Measurements from ENCODE around the gene CTNNAL1. TPM values are rescaled to one million over a fixed set of nuclear protein-coding genes. Genes with fewer than 3 reads are reported as not detected.

The CTNNAL1 gene
- total RNA-seq, 2 experiments from 2014 or later, result 4.9 to 5.3 TPM

- DNase-seq (no peak), ATAC-seq (ENCODE audit: poor library complexity) (no peak)
- H3K4me3 Mint-ChIP-seq, result no peak overlapping the region
- intact Hi-C loops (cut with DNase I, micrococcal nuclease), result no loop called here
- Histone ChIP-seq H3K4me1 (ENCODE audit: insufficient read depth, low read length) (no peaks in the 10 kb centered on the region), H3K9me3 (ENCODE audit: control insufficient read depth in 1 of 2, insufficient read depth in 1 of 2, low read length in 2 of 2) (no peaks in the 10 kb centered on the region), H3K27ac (ENCODE audit: low read depth in 1 of 2, low read length in 2 of 2) (no peak overlapping the region), H3K4me3 (ENCODE audit: low read length) (no peak overlapping the region), H3K36me3 (ENCODE audit: insufficient read depth, low read length) (no peaks in the 10 kb centered on the region), H3K27me3 (ENCODE audit: control insufficient read depth in 1 of 2, insufficient read depth in 2 of 2, low read length in 2 of 2) (no peaks in the 10 kb centered on the region)
- no peak overlapping the region for H3K27ac Mint-ChIP-seq
- H3K36me3 Mint-ChIP-seq (ENCODE audit: low read depth), result no peaks in the 10 kb centered on the region
- no peaks in the 10 kb centered on the region for H3K4me1 Mint-ChIP-seq (ENCODE audit: low read depth)
- TF ChIP-seq CTCF (IDR thresholded peaks at IDR 0.05), result no peak
- H3K9me3 Mint-ChIP-seq, result no peaks in the 10 kb centered on the region
- ChIA-PET CTCF (no interaction called here), POLR2A (no interaction called here)
- no peaks in the 10 kb centered on the region for H3K27me3 Mint-ChIP-seq
Measured at GRCh38 chr9:108980893-108981292, 32.4 kb downstream of the CTNNAL1 start.

- H3K4me3 ChIP-seq (ENCODE audit: low read length), result no peak overlapping the region
- no peaks in the 10 kb centered on the region for H3K36me3 ChIP-seq (ENCODE audit: insufficient read depth, low read length)
- DNase-seq (no peak), ATAC-seq (ENCODE audit: poor library complexity) (no peak)
- POLR2A ChIA-PET, result no interaction called here
- Mint-ChIP-seq H3K4me3 (no peak overlapping the region), H3K9me3 (no peaks in the 10 kb centered on the region), H3K36me3 (ENCODE audit: low read depth) (no peaks in the 10 kb centered on the region), H3K27ac (no peak overlapping the region), H3K4me1 (ENCODE audit: low read depth) (no peaks in the 10 kb centered on the region), H3K27me3 (no peaks in the 10 kb centered on the region)
- no peaks in the 10 kb centered on the region for H3K9me3 ChIP-seq (ENCODE audit: control insufficient read depth in 1 of 2, insufficient read depth in 1 of 2, low read length in 2 of 2)
- no peaks in the 10 kb centered on the region for H3K27me3 ChIP-seq (ENCODE audit: control insufficient read depth in 1 of 2, insufficient read depth in 2 of 2, low read length in 2 of 2)
- TF ChIP-seq CTCF (IDR thresholded peaks at IDR 0.05), result no peak
- H3K4me1 ChIP-seq (ENCODE audit: insufficient read depth, low read length), result no peaks in the 10 kb centered on the region
- H3K27ac ChIP-seq (ENCODE audit: low read depth in 1 of 2, low read length in 2 of 2), result no peak overlapping the region
- intact Hi-C loops (cut with DNase I, micrococcal nuclease), result no loop called here
- CTCF ChIA-PET, result no interaction called here
Measured at GRCh38 chr9:108978205-108978604, 35.1 kb downstream of the CTNNAL1 start.

- Mint-ChIP-seq H3K27me3 (no peaks in the 10 kb centered on the region), H3K27ac (no peak overlapping the region), H3K4me3 (no peak overlapping the region), H3K9me3 (no peaks in the 10 kb centered on the region), H3K36me3 (ENCODE audit: low read depth) (no peaks in the 10 kb centered on the region), H3K4me1 (ENCODE audit: low read depth) (no peaks in the 10 kb centered on the region)
- Histone ChIP-seq H3K9me3 (ENCODE audit: control insufficient read depth in 1 of 2, insufficient read depth in 1 of 2, low read length in 2 of 2) (peaks cover 0 to 8% of the 10 kb centered on the region in 2 experiments), H3K27ac (ENCODE audit: low read depth in 1 of 2, low read length in 2 of 2) (no peak overlapping the region), H3K36me3 (ENCODE audit: insufficient read depth, low read length) (no peaks in the 10 kb centered on the region), H3K27me3 (ENCODE audit: control insufficient read depth in 1 of 2, insufficient read depth in 2 of 2, low read length in 2 of 2) (no peaks in the 10 kb centered on the region), H3K4me3 (ENCODE audit: low read length) (no peak overlapping the region), H3K4me1 (ENCODE audit: insufficient read depth, low read length) (no peaks in the 10 kb centered on the region)
- intact Hi-C loops (cut with DNase I, micrococcal nuclease), result no loop called here
- ChIA-PET CTCF (no interaction called here), POLR2A (no interaction called here)
- ATAC-seq (ENCODE audit: poor library complexity) (no peak), DNase-seq (no peak)
- no peak for TF ChIP-seq CTCF (IDR thresholded peaks at IDR 0.05)
Measured at GRCh38 chr9:108973895-108974294, 39.4 kb downstream of the CTNNAL1 start.
